NCI-H1105 (cell line): Measurements from ENCODE around the gene AGBL1.

ENCODE experiments used
- DNase-seq: peaks from one replicate; lab custom pipeline; 2025; lab: John Stamatoyannopoulos, UW

Gene AGBL1

GRCh38 chr15:86079508-86080266, at the start of gene AGBL1:
TSS of gene AGBL1 (plus strand) at chr15:86079871.
- no peak for DNase-seq

- no peak for DNase-seq
Observed at GRCh38 chr15:86034904-86035303, 44.8 kb upstream of the AGBL1 start.

- DNase-seq: no peak
Observed at GRCh38 chr15:86036243-86036642, 43.4 kb upstream of the AGBL1 start.

GRCh38 chr15:86038491-86038890, 41.2 kb upstream of the AGBL1 start:
- no peak for DNase-seq

GRCh38 chr15:86040356-86041033, 39.2 kb upstream of the AGBL1 start:
- no peak for DNase-seq

- DNase-seq: no peak
Observed at GRCh38 chr15:86041399-86041798, 38.3 kb upstream of the AGBL1 start.

GRCh38 chr15:86042226-86042625, 37.4 kb upstream of the AGBL1 start:
- no peak for DNase-seq

- DNase-seq: no peak
Observed at GRCh38 chr15:86044981-86045380, 34.7 kb upstream of the AGBL1 start.

GRCh38 chr15:86054338-86054737, 25.3 kb upstream of the AGBL1 start:
- DNase-seq: no peak

GRCh38 chr15:86055688-86056087, 24.0 kb upstream of the AGBL1 start:
- no peak for DNase-seq

GRCh38 chr15:86059851-86060250, 19.8 kb upstream of the AGBL1 start:
- no peak for DNase-seq

- DNase-seq: no peak
Observed at GRCh38 chr15:86060674-86061073, 19.0 kb upstream of the AGBL1 start.

GRCh38 chr15:86061581-86061980, 18.1 kb upstream of the AGBL1 start:
- DNase-seq: no peak

GRCh38 chr15:86062646-86063243, 16.9 kb upstream of the AGBL1 start:
- DNase-seq: no peak

GRCh38 chr15:86063356-86064095, 16.1 kb upstream of the AGBL1 start:
- DNase-seq: no peak

- no peak for DNase-seq
Observed at GRCh38 chr15:86064326-86064725, 15.3 kb upstream of the AGBL1 start.

GRCh38 chr15:86066174-86066834, 13.4 kb upstream of the AGBL1 start:
- no peak for DNase-seq

GRCh38 chr15:86073281-86073680, 6.4 kb upstream of the AGBL1 start:
- no peak for DNase-seq

GRCh38 chr15:86076468-86076867, 3.2 kb upstream of the AGBL1 start:
- no peak for DNase-seq

- no peak for DNase-seq
Observed at GRCh38 chr15:86077070-86077469, 2.6 kb upstream of the AGBL1 start.

- DNase-seq: no peak
Observed at GRCh38 chr15:86080302-86080701, 631 bp downstream of the AGBL1 start.
